ENCODE measurements around the gene EXOC3.

GRCh38 chr5:478369-478981, 35.5 kb downstream of the EXOC3 start:
- TF ChIP-seq REST (IDR thresholded peaks at IDR 0.05; ENCODE audit: insufficient read depth in 1 of 2, low read depth in 2 of 2, low read length in 2 of 2) (no peak), POLR2AphosphoS5 (IDR thresholded peaks at IDR 0.05; ENCODE audit: low read depth, low read length) (0 out of 2 replicates have a peak, but pooled peaks have one; percentile 2), TAF1 (IDR thresholded peaks at IDR 0.05; ENCODE audit: borderline replicate concordance, insufficient read depth, low read length) (no peak)

All from PFSK-1 (cell line).